ENCODE results near the gene DBF4. TPM values are rescaled to one million over a fixed set of nuclear protein-coding genes. Genes with fewer than 3 reads are reported as not detected.
"Not testable (repeated sequence)": the region's sequence is repeated elsewhere in the genome, so short reads cannot be mapped to it uniquely, and the experiment has no call there.

Gene DBF4
- total RNA-seq, 1 donor from 2014 or later: 23.7 TPM

DNA sequence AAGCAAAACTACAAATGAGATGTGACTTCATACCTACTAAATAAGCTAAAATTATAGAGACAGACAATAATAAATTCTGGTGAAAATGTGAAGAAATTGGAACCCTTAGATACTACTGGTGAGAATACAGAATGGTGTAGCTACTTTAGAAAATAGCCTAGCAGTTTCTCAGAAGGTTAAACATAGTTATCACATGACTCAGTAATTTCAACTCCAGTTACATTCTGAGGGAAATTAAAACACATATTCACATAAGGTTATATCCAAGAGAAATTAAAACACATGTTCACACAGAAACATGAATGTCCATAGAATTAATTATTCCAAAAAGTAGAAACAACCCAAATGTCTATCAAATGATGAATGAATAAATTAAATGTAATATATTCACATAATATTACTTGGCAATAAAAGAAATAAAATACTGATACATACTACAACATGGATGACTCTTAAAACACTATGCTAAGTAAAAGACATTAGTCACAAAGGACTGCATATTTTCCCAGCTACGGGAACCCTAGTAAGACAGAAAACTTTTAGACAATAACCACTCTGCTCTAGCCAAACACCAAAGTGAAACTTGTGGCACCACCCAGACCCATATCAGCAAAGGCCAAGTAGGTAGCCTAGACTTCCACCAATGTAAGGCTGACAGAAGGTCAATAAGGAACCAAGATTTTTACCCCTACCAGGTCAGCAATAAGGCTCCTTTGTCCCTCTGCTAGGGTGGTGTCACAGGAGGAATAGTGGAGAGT, 25.3 kb upstream of the DBF4 start:
- no peak for TF ChIP-seq CTCF (IDR thresholded peaks at IDR 0.05; ENCODE audit: partially characterized antibody, unreplicated experiment)
- H3K9me3 Mint-ChIP-seq (ENCODE audit: unreplicated experiment): no peaks in the 10 kb centered on the region
- no peak for DNase-seq

DNA sequence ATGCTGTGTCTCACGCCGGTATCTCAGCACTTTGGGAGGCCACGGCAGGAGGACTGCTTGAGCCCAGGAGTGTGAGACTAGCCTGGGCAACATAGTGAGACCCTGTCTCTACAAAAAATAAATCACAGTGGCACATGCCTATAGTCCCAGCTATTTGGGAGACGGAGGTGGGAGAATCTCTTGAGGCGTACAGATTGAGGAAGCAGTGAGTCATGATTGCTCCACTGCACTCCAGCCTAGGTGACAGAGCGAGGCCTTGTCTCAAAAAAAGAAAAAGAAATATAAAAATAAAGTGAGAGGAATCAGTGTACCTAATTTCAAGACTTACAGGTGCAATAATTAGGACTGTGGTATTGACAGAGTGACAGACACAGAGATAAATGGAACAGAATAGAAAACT, 24.0 kb upstream of the DBF4 start:
- no peaks in the 10 kb centered on the region for H3K36me3 Mint-ChIP-seq (ENCODE audit: unreplicated experiment)
- H3K4me1 Mint-ChIP-seq (ENCODE audit: low read depth, unreplicated experiment): no peaks in the 10 kb centered on the region
- H3K4me3 Mint-ChIP-seq (ENCODE audit: unreplicated experiment): no peak overlapping the region
- H3K9me3 Mint-ChIP-seq (ENCODE audit: unreplicated experiment): no peaks in the 10 kb centered on the region
- no peak for TF ChIP-seq CTCF (IDR thresholded peaks at IDR 0.05; ENCODE audit: partially characterized antibody, unreplicated experiment)
- peaks cover 1% of the 10 kb centered on the region for H3K27me3 Mint-ChIP-seq (ENCODE audit: unreplicated experiment)
- no peak for DNase-seq
- no peak overlapping the region for H3K27ac Mint-ChIP-seq (ENCODE audit: unreplicated experiment)

More for the DNA sequence above, 25.3 kb upstream of the DBF4 start:
- Mint-ChIP-seq H3K27ac (ENCODE audit: unreplicated experiment) (no peak overlapping the region), H3K4me3 (ENCODE audit: unreplicated experiment) (no peak overlapping the region), H3K36me3 (ENCODE audit: unreplicated experiment) (no peaks in the 10 kb centered on the region), H3K4me1 (ENCODE audit: low read depth, unreplicated experiment) (no peaks in the 10 kb centered on the region), H3K27me3 (ENCODE audit: unreplicated experiment) (peaks cover 1% of the 10 kb centered on the region)

DNA sequence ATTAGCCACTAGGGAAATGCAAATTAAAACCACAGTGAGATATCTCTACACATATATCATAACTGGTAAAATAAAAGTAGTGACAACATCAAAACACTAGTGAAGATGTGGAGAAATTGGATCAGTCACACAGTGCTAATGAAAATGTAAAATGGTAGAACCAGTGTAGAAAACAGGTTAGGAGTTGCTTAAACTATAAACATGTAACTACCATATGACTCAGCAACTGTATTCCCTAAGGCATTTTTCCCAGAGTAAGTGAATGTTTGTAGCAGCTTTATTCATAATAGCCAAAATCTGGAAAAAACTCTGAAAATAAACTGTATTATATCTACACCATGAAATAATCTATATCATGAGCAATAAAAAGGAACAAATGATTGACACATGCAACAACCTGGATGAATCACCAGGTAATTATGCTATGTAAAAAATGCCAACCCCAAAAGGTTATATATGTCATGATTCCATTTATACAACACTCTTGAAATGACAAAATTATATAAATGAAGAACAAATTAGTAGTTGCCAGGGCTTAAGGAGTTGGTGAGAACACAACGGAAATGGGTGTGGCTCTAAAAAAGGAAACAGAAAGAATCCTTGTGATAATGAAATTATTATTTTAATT, 22.9 kb upstream of the DBF4 start:
- Mint-ChIP-seq H3K9me3 (ENCODE audit: unreplicated experiment) (no peaks in the 10 kb centered on the region), H3K4me3 (ENCODE audit: unreplicated experiment) (no peak overlapping the region), H3K27ac (ENCODE audit: unreplicated experiment) (no peak overlapping the region), H3K4me1 (ENCODE audit: low read depth, unreplicated experiment) (no peaks in the 10 kb centered on the region), H3K27me3 (ENCODE audit: unreplicated experiment) (peaks cover 1% of the 10 kb centered on the region), H3K36me3 (ENCODE audit: unreplicated experiment) (peaks cover 5% of the 10 kb centered on the region)
- TF ChIP-seq CTCF (IDR thresholded peaks at IDR 0.05; ENCODE audit: partially characterized antibody, unreplicated experiment): no peak
- no peak for DNase-seq

DNA sequence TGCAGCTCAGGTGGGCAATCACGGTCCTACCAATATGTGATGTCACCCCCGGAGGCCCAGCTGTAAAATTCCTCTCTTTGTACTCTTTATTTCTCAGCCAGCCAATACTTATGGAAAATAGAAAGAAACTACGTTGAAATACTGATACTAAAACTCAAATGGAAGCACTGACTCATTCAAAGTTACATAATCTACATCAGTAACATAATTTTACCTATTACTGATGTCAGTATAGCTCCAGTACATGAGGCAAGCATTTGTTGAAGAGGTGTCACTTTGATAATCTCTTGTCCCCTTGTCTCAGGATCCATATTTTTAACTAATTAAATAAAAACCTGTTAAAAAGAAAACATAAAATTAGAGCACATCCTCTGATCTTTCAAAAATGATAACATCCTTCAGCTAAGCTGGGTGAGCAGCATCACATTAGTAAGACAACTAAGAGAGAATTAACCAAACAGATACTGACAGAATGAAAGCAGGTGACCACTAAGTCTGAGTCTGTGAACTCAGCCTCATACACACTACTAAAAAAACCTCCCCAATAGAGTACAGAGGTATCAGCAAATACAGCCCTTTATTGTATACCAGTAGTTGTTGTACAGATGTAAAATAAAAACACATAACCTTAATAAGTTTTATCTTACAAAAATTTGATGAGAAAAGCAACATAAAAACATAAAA, 17.7 kb upstream of the DBF4 start:
- Mint-ChIP-seq H3K4me1 (ENCODE audit: low read depth, unreplicated experiment) (no peaks in the 10 kb centered on the region), H3K36me3 (ENCODE audit: unreplicated experiment) (peaks cover 6% of the 10 kb centered on the region), H3K27ac (ENCODE audit: unreplicated experiment) (no peak overlapping the region), H3K27me3 (ENCODE audit: unreplicated experiment) (peaks cover 1% of the 10 kb centered on the region), H3K4me3 (ENCODE audit: unreplicated experiment) (no peak overlapping the region), H3K9me3 (ENCODE audit: unreplicated experiment) (no peaks in the 10 kb centered on the region)
- DNase-seq: no peak
- no peak for TF ChIP-seq CTCF (IDR thresholded peaks at IDR 0.05; ENCODE audit: partially characterized antibody, unreplicated experiment)

- no peak for DNase-seq
- peaks cover 18% of the 10 kb centered on the region for H3K36me3 Mint-ChIP-seq (ENCODE audit: unreplicated experiment)
- H3K27ac Mint-ChIP-seq (ENCODE audit: unreplicated experiment): no peak overlapping the region
- H3K9me3 Mint-ChIP-seq (ENCODE audit: unreplicated experiment): peaks cover 4% of the 10 kb centered on the region
- H3K27me3 Mint-ChIP-seq (ENCODE audit: unreplicated experiment): peaks cover 2% of the 10 kb centered on the region
- no peak for TF ChIP-seq CTCF (IDR thresholded peaks at IDR 0.05; ENCODE audit: partially characterized antibody, unreplicated experiment)
- no peak overlapping the region for H3K4me3 Mint-ChIP-seq (ENCODE audit: unreplicated experiment)
- no peaks in the 10 kb centered on the region for H3K4me1 Mint-ChIP-seq (ENCODE audit: low read depth, unreplicated experiment)
Measured at GRCh38 chr7:87866089-87866488, 10.2 kb upstream of the DBF4 start.

DNA sequence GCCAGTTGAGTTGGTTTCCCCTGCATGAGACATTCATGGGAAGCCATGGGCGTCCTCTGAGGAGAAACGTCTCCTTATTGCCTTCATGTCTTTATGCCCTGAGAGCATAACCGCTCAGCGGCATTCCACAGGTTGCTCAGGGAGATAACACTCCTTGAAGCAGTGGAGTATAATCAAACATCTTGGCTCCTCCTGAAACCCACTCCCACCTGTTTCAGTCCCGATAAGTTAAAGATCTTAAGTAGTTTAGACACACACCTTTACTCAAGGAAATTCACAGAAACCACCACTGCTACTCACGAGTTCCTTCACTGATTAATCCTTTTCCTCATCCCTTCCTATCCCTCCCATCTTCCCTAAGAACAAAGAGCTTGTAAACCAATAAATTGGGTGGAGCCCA, 9.8 kb upstream of the DBF4 start:
- not testable (repeated sequence) for DNase-seq; H3K9me3 Mint-ChIP-seq (ENCODE audit: unreplicated experiment); H3K27ac Mint-ChIP-seq (ENCODE audit: unreplicated experiment); H3K4me1 Mint-ChIP-seq (ENCODE audit: low read depth, unreplicated experiment); H3K4me3 Mint-ChIP-seq (ENCODE audit: unreplicated experiment); H3K27me3 Mint-ChIP-seq (ENCODE audit: unreplicated experiment)
- H3K36me3 Mint-ChIP-seq (ENCODE audit: unreplicated experiment): peaks cover 18% of the 10 kb centered on the region
